AG09319 (cell line): ENCODE results near the gene ELOB.

ENCODE experiments used
- DNase-seq: peaks from one replicate; pipeline ENCODE4 v3.0.0-alpha.2; 2010; ENCODE audit warnings: low read depth; ENCODE audit errors: extremely low read depth
- TF ChIP-seq, protein P1 (sequence below): IDR thresholded peaks from 2 replicates; pipeline ENCODE4 v1.5.1; 2011; ENCODE audit warnings: low read depth, mild to moderate bottlenecking, inconsistent platforms, low read length, moderate library complexity

ELOB gene

GRCh38 chr16:2785101-2785991 lies 8.3 kb upstream of the ELOB start:
- DNase-seq, result no peak
- TF ChIP-seq, protein P1, sequence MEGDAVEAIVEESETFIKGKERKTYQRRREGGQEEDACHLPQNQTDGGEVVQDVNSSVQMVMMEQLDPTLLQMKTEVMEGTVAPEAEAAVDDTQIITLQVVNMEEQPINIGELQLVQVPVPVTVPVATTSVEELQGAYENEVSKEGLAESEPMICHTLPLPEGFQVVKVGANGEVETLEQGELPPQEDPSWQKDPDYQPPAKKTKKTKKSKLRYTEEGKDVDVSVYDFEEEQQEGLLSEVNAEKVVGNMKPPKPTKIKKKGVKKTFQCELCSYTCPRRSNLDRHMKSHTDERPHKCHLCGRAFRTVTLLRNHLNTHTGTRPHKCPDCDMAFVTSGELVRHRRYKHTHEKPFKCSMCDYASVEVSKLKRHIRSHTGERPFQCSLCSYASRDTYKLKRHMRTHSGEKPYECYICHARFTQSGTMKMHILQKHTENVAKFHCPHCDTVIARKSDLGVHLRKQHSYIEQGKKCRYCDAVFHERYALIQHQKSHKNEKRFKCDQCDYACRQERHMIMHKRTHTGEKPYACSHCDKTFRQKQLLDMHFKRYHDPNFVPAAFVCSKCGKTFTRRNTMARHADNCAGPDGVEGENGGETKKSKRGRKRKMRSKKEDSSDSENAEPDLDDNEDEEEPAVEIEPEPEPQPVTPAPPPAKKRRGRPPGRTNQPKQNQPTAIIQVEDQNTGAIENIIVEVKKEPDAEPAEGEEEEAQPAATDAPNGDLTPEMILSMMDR, result no peak; the same call in 1 of the 2 replicates

GRCh38 chr16:2784358-2785100 lies 7.4 kb upstream of the ELOB start:
- TF ChIP-seq, protein P1, result no peak

DNA sequence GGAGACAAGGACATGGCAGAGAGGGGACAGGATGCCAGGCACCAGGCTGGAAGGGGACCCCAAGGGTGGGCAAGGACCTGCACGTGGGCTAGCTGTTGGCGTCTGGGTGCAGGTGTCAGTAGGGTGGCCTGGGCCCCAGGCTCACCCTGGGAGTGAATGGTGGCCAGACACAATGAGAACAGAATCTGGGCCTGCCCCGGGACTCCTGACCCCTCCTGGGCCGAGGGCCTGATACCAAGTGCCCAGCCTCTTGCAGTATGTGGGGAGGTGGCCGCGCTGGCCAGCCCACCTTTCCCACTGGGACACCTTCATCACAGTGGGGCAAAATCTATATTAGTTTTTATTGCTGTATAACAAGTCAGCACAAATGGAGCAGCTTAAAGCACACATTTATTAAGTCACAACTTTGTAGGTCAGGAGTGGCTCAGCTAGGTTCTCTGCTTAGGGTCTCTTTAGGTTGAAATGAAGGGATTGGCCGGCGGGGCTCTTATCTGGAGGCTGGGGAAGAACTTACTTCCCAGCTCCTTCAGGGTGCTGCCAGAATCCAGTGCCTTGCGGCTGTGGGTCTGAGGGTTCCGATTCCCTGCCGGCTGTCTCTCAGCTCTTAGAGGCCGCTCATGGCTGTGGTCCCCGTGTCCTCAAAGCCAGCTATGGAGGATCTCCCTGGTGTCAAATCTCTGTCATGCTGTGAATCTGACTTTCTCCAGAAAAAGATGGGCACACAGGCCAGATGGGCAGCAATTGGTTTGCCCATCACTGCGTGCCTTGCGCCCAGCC lies 6.7 kb upstream of the ELOB start:
- DNase-seq, result no peak

More at GRCh38 chr16:2784358-2785100, 7.4 kb upstream of the ELOB start:
- no peak for DNase-seq

GRCh38 chr16:2782583-2783351 lies 5.7 kb upstream of the ELOB start:
- DNase-seq, result no peak
- TF ChIP-seq, protein P1, result no peak

More for the DNA sequence above, 6.7 kb upstream of the ELOB start:
- TF ChIP-seq, protein P1, result no peak

DNA sequence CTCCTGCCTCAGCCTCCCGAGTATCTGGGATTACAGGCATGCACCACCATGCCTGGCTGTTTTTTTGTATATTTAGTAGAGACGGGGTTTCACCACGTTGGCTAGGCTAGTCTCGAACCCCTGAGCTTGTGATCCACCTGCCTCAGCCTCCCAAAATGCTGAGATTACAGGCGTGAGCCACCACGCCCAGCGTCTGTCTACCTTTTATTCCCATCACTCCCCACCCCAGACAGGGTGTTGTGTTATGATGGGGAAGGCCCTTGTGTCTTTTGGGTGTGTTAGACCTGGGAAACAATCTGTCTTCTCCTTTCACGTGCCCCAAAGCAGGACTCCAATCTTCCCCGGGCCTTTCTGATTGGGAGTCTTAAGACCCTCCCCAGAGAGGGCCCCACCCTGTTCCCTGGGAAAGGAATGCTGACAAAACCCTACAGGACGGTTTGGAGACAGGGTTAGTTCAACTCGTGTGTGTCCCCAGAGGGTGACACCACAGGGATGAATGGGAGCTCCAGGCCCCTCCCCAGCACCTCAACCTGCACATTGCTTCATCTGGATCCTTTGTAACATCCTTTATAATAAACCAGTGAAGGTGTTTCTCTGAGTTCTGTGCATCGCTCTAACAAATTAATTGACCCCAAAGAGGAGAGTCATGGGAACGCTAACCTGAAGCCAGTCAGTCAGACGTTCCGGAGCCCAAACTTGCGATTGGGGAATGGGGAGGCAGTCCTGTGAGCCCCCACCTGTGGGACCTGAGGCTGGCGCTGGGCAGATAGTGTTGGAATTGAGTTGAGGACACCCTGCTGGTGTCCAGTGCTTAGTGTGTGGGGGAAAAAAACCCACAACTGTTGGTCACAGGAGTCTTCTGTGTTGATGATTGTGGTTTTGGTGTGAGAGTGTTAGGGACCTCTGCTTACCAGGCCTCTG lies 3.2 kb upstream of the ELOB start:
- TF ChIP-seq, protein P1, result no peak

More for the DNA sequence above, 3.2 kb upstream of the ELOB start:
- DNase-seq, result no peak
